Activated naive CD4-positive, alpha-beta T cell treated with anti-CD3 and anti-CD28 coated beads, Interleukin-2, amount 50 U/mL, for 72 hours (primary cell): ENCODE data around the gene FOSL2. TPM values are rescaled to one million over a fixed set of nuclear protein-coding genes. Genes with fewer than 3 reads are reported as not detected.
A peak's percentile ranks its signal among the peaks of the same experiment; 100 is the strongest.

ENCODE experiments used
- ATAC-seq, 2 donors: fragments of 150-1000 bp; cut with Tn5 transposase; 2 replicates each; pipeline ENCODE4 v1.10.0; 2021; ENCODE audit warnings: mild to moderate bottlenecking in 2 of 2, moderate library complexity in 2 of 2
- DNase-seq, 2 donors: peaks; one replicate each; pipeline ENCODE4 v3.0.0; 2021 to 2022; ENCODE audit warnings: low spot score in 2 of 2
- H3K27ac Mint-ChIP-seq, 2 donors: one replicate each; pipeline ENCODE4 v1.8.0; 2022; ENCODE audit warnings: mild to moderate bottlenecking in 2 of 2, mixed read lengths in 2 of 2
- H3K36me3 Mint-ChIP-seq, 2 donors: one replicate each; pipeline ENCODE4 v1.8.0; 2022; ENCODE audit warnings: mixed read lengths in 2 of 2
- H3K9me3 Mint-ChIP-seq, 2 donors: one replicate each; pipeline ENCODE4 v1.8.0; 2022; ENCODE audit warnings: mixed read lengths in 2 of 2
- total RNA-seq, 2 donors: library from RNA; stranded (reverse); gene quantifications; one replicate each; pipeline ENCODE4 v1.2.3, GENCODE V29; 2022

FOSL2 gene
- total RNA-seq, 2 donors from 2014 or later: 99.3 to 153 TPM

DNA sequence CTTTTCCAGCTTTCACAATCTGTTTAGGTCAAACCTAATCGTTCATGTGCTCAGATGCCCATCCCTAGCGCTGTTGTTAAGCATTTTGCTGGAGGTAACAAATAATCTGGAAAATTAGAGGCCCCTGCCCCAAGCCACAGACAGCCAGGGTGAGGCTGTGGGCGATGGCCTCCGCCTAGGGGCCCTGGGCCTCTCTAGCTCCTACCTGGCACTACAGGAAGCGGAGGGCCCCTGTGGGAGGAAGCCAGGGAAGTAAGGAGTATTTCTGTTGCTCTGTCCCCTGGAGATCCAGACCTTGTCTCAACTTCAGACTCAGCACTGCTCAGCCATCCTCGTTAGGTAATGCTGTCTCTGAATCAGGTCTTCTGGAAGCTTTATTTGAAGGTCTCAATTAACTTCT lies 12.4 kb upstream of the FOSL2 start:
- no peaks in the 10 kb centered on the region for H3K9me3 Mint-ChIP-seq
- H3K27ac Mint-ChIP-seq: no peak overlapping the region
- no peak for ATAC-seq
- DNase-seq: no peak
- H3K36me3 Mint-ChIP-seq: no peaks in the 10 kb centered on the region

DNA sequence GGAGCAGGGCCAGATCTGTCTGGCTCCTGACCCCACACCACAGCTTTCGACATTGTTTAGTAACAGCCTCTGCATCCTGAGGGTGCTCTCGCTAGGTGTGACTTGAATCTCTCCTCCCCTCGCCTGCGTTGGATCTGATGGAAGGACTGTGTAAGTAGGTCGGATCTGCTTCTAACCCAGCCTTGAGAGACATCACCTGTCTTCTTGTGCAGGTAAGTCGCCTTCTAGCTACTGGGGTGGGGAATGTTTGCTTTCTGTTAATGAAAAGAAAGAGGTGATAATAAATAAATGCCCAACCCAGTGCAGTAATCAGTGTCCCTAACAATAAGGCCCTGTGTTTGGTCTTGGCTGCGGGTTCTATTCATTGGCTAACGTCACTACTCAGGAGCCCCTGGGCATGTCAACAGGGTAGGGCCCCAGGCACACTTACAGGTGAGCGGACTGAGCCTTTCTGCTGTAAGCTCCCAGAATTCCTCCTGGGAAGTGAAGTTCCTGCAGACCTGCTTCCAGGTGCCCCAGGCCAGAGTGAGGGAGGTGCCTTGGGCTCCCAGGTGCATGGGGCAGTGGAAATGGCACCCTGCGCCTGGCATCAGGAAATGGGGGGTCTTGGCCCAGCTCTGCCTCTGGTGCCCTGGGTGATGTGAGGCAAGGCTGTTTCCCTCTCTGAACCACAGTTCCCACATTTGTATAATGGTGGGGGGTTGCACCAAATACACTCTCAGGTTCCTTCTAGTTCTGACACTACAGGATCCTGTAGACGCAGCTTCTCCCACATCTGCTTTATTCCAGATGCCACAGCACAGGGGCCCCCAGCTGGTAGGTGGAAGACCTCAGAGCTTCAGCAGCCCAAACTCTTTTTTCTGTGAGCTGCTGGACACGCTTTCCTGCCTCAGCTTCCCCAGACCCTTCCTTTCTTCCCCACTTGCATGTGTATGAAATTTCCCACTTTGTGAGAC lies 11.2 kb upstream of the FOSL2 start:
- no peak for ATAC-seq
- no peaks in the 10 kb centered on the region for H3K9me3 Mint-ChIP-seq
- H3K27ac Mint-ChIP-seq: peak overlapping the region in 1 of 2 donors; percentile 77
- no peak for DNase-seq
- H3K36me3 Mint-ChIP-seq: no peaks in the 10 kb centered on the region

DNA sequence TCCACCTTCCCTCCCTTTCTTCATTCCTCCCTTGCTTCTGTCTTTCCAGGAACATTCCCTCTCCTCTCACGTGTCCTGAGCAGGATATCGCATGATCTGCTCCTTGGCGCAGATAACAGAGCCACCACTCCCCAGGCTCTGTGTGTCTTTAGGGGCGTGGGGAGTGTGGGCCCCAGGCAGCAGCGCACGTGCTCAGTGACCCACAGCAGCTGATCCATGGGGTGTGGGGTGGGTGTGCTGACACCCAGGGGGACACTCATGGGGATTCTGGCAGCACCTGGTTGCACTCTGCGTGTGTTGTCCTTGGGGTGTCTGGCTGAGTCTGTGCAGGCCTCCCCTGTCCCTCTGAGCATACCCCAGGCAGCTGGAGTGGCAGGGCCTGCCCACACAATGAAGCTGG lies 9.9 kb upstream of the FOSL2 start:
- Mint-ChIP-seq H3K27ac (peak overlapping the region in 1 of 2 donors; percentile 4), H3K9me3 (no peaks in the 10 kb centered on the region), H3K36me3 (no peaks in the 10 kb centered on the region)
- no peak for DNase-seq
- ATAC-seq: no peak

DNA sequence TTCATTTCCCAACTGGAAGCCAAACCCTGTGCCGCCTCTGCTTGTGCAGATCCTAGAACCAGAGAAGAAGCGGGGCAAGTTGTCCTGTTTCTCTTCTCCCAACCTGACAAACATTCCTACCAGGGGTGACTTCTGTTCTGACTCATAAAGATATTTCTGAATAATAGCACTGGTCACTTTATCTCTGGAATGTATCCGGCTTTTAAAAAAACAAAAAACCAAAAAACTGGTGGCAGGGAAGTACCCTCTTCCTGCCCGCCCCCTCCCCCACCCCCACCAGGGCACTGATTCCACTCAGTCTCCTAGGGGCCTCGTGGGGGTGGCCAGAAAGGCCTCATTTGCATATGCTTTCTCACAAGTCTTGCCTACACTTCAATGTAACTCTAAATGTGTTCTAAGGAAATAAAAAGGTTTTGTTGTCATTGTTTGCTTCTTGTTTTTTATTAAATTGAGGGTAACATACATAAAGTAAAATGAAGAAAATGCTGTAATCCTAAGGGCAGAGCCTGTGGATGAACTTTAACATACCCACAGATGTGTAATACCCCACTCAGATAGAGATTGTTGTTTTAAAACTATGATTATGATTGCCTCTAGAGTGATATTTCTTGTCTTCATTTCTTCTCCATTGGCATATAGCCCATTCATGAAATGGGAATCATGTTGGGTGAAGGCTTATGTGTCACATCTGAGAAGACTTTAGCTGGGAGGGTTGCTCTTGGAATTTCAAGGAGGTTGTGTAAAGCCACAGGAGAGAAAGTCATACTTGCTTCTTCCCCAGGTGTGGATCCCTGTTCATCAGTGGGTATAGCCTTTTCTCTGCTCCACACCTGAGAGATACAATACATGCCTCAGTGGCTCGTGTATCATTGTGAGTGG lies 5.3 kb upstream of the FOSL2 start:
- Mint-ChIP-seq H3K9me3 (peaks cover 0 to 4% of the 10 kb centered on the region in 2 donors), H3K36me3 (peaks cover 5 to 7% of the 10 kb centered on the region in 2 donors), H3K27ac (no peak overlapping the region)
- ATAC-seq: no peak
- DNase-seq: no peak

DNA sequence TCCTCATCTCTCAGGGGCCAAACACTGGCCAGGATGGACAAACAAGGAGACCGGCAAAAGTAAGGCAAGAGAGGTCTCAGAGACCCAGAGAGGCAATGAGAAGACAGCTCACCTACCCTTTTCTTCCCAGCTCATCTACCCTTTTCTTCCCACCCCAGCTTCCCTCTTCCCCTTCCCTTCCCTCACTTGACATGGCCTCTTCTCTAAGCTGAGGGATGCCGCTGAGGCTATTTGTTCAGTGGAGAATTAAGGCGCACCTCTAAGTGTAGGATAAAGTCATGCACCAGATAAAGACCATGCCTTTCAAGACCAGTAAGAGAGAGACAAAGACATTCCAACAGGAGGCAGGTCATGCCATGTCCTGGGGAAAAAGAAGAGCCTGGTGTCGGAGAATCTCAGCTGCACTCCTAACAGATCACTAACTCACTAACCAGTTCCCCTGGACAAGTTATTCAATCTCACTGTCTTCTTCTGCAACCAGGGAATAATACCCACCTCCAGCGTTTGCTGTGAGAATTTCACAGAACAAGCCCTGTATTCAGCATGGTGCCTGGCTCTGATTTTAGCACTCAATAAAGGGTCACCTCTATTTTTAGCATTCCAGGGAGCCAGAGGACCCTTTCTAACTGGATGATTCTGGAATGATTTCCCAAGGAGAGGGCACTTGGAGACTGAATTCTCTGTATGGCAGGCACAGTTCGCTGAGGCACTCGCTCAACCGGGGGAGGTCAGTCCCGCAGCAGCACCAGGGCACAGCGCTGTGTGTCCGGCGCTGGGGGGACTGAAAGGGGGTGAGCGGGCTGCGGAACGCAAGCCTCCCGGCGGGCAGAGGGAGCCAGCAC lies 3.0 kb upstream of the FOSL2 start:
- ATAC-seq: no peak
- DNase-seq: no peak
- H3K27ac Mint-ChIP-seq: peak overlapping the region in 1 of 2 donors; percentile 85
- peaks cover 12 to 13% of the 10 kb centered on the region in 2 donors for H3K36me3 Mint-ChIP-seq
- H3K9me3 Mint-ChIP-seq: peaks cover 0 to 4% of the 10 kb centered on the region in 2 donors

DNA sequence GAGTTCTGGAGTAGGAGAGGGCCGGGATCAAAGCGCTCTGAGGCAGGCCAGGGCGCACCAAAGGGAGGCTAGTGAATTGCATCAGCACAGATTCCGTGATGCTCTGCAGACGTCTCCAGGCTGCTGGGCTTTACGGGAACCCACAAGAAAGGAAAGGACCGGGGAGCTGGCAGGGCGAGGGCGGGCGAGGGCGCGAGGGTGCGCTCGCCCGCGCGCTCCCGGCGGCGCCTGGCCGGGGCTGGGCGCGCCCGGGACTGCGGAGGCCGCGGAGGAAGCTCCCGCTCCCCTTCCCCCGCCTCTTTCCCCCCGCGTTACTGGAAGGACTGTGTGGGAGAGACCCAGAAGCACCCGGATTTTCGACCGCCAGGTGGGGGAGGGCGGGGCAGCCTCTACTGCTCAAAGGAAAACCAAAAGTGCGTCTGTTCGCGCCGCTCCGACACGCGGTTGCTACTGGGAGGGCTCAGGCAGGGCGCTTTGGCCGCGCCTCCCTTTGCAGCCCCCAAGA lies 2.4 kb upstream of the FOSL2 start:
- peak; percentile 90 to 94 for DNase-seq
- H3K36me3 Mint-ChIP-seq: peaks cover 12 to 13% of the 10 kb centered on the region in 2 donors
- ATAC-seq: peak; percentile 49 to 65
- peaks cover 0 to 4% of the 10 kb centered on the region in 2 donors for H3K9me3 Mint-ChIP-seq
- peak overlapping the region in 1 of 2 donors; percentile 94 for H3K27ac Mint-ChIP-seq

DNA sequence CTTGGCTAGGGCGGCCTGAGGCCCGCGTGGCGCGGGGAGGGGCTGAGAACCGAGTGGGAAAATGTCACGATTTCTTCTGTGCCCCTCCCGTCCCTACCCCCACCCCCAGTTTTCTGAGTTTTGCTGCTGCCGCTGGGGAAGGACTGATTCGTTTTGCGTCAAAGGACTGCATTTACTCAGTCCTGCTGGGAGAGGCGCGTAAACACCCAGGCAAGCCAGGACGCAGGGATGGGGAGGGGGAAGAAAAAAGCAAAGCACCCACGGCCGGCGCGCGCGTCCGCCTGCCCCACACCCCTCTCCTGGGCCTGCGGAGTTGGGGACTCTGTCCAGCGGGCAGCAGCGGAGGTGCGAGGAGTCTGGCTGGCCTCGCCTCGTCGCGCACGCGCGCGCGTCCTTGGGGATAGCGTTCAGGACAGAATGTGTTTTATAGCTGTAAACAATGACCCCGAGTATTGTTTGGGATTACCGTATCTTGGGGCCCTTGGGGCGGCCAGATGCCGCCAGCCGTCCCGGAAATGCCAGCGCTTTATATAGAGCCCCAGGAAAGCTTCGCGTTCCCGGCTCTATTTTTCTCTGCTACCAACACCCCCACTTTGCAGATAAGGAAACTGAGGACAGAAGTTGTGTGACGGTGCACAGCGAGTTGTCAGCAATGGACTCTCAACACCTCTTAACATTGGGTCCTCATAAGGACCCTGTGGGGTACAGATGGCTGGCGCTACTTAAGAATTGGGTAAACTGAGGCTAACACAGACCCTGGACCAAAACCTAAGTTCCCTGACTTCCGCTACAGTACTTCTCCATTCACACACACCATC lies 1.7 kb upstream of the FOSL2 start:
- DNase-seq (peak in 1 of 2 donors; percentile 72), ATAC-seq (peak; percentile 17 to 42)
- Mint-ChIP-seq H3K36me3 (peaks cover 12 to 13% of the 10 kb centered on the region in 2 donors), H3K27ac (peak overlapping the region in 1 of 2 donors; percentile 94), H3K9me3 (peaks cover 0 to 4% of the 10 kb centered on the region in 2 donors)

DNA sequence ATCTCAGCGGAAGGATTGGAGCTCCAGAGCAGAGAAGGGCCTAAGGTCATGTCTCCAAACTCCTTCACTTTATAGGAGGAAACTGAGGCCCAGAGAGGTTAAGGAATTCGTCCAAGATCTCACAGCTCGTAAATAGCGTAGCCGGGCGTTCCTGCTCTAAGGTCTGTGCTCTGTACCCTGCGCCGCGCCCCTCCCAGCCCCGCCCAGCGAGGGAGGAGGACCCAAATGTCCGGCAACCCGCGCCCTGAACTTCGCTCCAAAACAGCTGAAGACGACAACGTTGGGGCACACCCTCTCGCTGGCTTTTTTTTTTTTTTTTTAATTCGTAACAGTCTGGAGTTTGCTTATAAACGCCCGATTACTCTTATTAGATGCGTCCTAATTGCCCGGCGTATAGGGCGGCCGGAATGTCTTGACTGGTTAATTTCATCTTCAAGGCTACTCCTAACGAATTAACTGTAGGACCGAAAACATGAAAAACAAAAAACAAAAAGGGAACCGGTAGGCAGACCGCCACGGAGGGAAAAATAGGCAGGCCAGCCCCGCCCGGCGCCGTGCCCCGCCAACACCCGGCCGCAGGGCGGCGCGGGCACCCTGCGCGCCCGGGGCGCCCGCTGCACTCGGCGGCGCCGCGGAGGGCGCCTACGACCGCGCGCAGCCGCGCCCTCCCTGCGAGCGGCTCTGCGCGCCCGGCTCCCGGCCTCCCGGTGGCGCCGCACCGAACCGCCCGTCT lies 928 bp upstream of the FOSL2 start:
- Mint-ChIP-seq H3K9me3 (peaks cover 0 to 4% of the 10 kb centered on the region in 2 donors), H3K36me3 (peaks cover 12 to 13% of the 10 kb centered on the region in 2 donors), H3K27ac (peak overlapping the region in 1 of 2 donors; percentile 94)
- ATAC-seq (peak; percentile 17 to 38), DNase-seq (peak in 1 of 2 donors; percentile 70)

DNA sequence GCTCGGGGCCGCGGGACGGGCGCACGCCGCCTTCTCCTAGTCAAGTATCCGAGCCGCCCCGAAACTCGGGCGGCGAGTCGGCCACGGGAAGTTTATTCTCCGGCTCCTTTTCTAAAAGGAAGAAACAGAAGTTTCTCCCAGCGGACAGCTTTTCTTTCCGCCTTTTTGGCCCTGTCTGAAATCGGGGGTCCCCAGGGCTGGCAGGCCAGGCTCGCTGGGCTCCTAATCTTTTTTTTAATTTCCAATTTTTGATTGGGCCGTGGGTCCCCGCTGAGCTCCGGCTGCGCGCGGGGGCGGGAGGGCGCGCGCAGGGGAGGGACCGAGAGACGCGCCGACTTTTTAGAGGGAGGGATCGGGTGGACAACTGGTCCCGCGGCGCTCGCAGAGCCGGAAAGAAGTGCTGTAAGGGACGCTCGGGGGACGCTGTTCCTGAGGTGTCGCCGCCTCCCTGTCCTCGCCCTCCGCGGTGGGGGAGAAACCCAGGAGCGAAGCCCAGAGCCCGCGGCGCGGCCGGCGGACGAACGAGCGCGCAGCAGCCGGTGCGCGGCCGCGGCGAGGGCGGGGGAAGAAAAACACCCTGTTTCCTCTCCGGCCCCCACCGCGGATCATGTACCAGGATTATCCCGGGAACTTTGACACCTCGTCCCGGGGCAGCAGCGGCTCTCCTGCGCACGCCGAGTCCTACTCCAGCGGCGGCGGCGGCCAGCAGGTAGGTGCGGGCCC lies 617 bp downstream of the FOSL2 start:
- H3K36me3 Mint-ChIP-seq: peaks cover 10 to 24% of the 10 kb centered on the region in 2 donors
- no peak for ATAC-seq
- H3K9me3 Mint-ChIP-seq: peaks cover 0 to 1% of the 10 kb centered on the region in 2 donors
- DNase-seq: peak in 1 of 2 donors; percentile 60
- peak overlapping the region in 1 of 2 donors; percentile 58 for H3K27ac Mint-ChIP-seq

DNA sequence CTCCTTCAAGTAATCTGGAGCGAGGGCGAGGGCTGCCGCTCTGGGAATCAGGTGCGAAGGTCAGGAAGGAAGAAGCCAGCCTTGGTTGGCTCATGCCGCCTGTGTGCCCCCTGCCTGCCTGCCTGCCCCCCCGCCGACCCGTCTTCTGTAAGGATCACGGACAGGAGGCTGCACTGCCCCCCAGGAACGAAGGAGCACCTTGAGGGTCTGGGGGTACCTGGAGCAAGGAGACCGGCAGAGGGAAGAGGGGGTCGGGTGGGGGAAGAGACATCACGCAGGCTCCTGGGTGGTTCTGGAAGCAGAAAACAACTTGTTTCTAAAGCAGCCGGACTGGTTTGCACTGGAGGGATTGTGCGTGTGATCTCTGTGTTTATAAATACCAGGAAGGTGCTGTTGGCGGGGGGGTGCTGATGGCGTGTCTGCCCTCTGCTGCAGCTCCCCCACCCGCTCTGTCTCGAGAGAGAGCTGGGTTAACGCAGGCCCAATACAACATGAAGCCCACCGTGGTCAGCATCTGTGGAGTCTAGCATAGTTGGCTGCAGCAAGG lies 1.7 kb downstream of the FOSL2 start:
- H3K9me3 Mint-ChIP-seq: no peaks in the 10 kb centered on the region
- peaks cover 6 to 32% of the 10 kb centered on the region in 2 donors for H3K36me3 Mint-ChIP-seq
- DNase-seq: no peak
- peak overlapping the region in 1 of 2 donors; percentile 95 for H3K27ac Mint-ChIP-seq
- no peak for ATAC-seq

DNA sequence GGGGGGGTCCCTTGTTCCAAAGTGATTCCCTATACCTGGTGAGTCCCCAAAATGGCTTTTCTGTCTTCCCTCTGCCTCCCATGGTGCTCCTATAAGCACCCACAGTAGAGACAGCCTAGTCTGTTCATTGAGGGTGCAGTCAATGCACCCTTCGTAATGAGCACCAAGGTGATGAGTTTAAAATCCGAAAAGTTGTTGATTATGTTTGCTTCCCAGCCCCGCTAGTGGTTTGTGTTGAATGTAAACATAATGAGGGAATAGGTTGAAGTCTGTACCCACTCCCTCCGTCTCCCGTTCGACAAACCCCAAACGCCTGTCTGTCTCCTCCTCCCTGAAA lies 2.3 kb downstream of the FOSL2 start:
- Mint-ChIP-seq H3K27ac (no peak overlapping the region), H3K9me3 (no peaks in the 10 kb centered on the region), H3K36me3 (peaks cover 6 to 37% of the 10 kb centered on the region in 2 donors)
- peak in 1 of 2 donors; percentile 25 for DNase-seq
- ATAC-seq: no peak

DNA sequence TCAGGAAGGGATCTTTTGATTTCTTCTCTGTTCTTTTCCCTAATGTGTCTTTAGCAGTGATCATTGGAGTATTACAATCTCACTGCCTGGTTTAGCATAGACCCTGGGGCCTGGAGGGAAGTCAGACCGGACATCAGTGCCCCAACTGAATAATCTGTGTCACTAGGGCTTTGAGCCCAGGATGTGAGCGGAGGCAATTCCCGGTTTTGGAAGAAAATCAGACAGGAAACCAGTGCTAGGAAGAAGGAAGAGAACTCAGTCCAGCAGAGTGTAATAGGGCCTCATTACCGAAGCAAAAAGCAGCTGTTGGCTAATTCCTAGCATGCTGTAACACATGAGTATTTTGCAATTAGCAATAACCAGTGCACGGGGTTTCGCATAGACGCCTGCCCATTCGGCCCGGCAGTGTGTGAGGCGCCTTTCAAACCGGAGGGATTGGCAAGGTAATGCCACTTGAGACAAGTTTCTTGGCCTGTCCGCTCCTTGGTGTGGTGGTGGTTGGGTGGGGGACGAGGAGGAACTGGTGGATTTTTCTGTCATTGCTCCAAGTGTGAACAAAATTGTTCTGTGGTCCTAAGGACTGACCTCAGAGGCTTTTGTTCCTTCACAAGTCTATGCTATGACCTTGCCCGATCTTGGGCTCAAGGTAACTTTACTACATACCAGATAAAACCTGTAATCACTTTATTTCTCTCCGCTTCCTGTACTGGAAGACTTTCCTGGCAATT lies 2.8 kb downstream of the FOSL2 start:
- Mint-ChIP-seq H3K27ac (no peak overlapping the region), H3K9me3 (no peaks in the 10 kb centered on the region), H3K36me3 (peaks cover 6 to 37% of the 10 kb centered on the region in 2 donors)
- ATAC-seq (no peak), DNase-seq (peak in 1 of 2 donors; percentile 53)

DNA sequence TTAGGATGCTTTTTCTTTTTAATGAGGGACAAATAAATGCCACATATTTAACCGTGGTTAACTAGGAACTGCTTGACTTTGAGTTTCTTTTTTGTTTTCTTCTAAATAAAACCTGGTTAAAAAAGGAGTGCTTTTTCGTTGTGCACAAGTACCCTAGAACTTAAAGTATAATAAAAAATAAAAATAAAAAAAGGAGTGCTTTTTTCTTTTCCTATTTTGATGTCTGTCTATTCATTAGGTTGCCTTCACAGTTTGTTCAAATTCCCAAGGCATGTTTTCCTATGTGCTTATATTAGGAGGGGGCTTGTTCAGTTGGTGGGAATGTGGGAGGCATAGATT lies 4.4 kb downstream of the FOSL2 start:
- H3K27ac Mint-ChIP-seq: no peak overlapping the region
- DNase-seq: no peak
- ATAC-seq: no peak
- no peaks in the 10 kb centered on the region for H3K9me3 Mint-ChIP-seq
- peaks cover 14 to 39% of the 10 kb centered on the region in 2 donors for H3K36me3 Mint-ChIP-seq
